Measurements from ENCODE around the gene TRPV4.

DNA sequence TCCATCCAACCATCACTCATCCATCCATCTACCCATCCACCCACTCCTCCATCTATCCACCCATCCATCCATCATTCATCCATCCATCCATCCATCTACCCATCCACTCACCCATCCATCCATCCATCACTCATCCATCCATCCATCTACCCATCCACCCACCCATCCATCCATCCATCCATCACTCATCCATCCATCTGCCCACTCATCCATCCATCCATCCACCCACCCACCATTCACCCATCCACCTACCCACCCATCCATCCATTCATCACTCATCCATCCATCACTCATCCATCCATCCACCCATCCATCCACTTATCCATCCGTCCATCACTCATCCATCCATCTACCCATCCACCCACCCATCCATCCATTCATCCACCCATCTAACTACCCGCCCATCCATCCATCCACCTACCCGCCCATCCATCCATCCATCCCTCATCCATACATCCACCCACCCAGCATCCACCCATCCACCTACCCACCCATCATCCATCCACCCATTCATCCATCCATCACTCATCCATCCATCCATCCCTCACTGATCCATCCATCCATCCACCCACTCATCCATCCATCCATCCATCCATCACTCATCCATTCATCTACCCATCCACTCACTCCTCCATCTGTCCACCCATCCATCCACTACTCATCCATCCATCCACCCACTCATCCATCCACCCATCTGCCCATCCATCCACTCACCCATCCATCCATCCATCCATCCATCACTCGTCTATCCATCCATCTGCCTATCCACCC lies 24.1 kb downstream of the TRPV4 start:
- no peak for TF ChIP-seq CTCF (IDR thresholded peaks at IDR 0.05; ENCODE audit: borderline replicate concordance, extremely low read depth, low read length, poor library complexity, severe bottlenecking)
- TF ChIP-seq EZH2 (IDR thresholded peaks at IDR 0.05; ENCODE audit: borderline replicate concordance, low read depth, low read length, severe bottlenecking) = no peak

All from DND-41 (cell line).